OCI-LY7 (cell line): ENCODE results near the gene DIAPH3.

Experiments used
- CTCF ChIP-seq: fragments of 200-600 bp; sonication (generic); conservative IDR thresholded peaks from 2 replicates; pipeline ENCODE4 v1.5.1; 2014; ENCODE audit warnings: mild to moderate bottlenecking, antibody characterized with exemption, low read length, moderate library complexity, mixed read lengths
- EZH2phosphoT487 ChIP-seq: fragments of 200-600 bp; sonication (generic); IDR thresholded peaks from 2 replicates; pipeline ENCODE4 v1.6.1; 2018; ENCODE audit warnings: low read depth, borderline replicate concordance, mild to moderate bottlenecking, mixed run types, antibody characterized with exemption, low read length, moderate library complexity, mixed read lengths

- TF ChIP-seq CTCF (no peak), EZH2phosphoT487 (no peak)
These were observed 489.1 kb downstream of the DIAPH3 start for GRCh38 chr13:59674616-59675015.
